Type B pancreatic cell (in vitro differentiated cells): ENCODE measurements around the gene NHLRC1. TPM values are rescaled to one million over a fixed set of nuclear protein-coding genes. Genes with fewer than 3 reads are reported as not detected.

Experiments used
- DNase-seq: peaks from one replicate; pipeline ENCODE4 v3.0.0; 2021; ENCODE audit warnings: mixed read lengths; ENCODE audit not compliant: unreplicated experiment; ENCODE audit errors: extremely low spot score
- H3K27ac Mint-ChIP-seq: 2 replicates; pipeline ENCODE4 v1.8.0; 2021; ENCODE audit warnings: mild to moderate bottlenecking, mixed read lengths
- H3K27me3 Mint-ChIP-seq: 2 replicates; pipeline ENCODE4 v1.8.0; 2021; ENCODE audit warnings: mixed read lengths
- H3K36me3 Mint-ChIP-seq: 2 replicates; pipeline ENCODE4 v1.8.0; 2021; ENCODE audit warnings: mixed read lengths
- H3K4me1 Mint-ChIP-seq: one replicate; pipeline ENCODE4 v1.8.0; 2021; ENCODE audit warnings: mixed read lengths; ENCODE audit not compliant: unreplicated experiment
- H3K4me3 Mint-ChIP-seq: 2 replicates; pipeline ENCODE4 v1.8.0; 2021; ENCODE audit warnings: mild to moderate bottlenecking, mixed read lengths
- H3K9me3 Mint-ChIP-seq: 2 replicates; pipeline ENCODE4 v1.8.0; 2021; ENCODE audit warnings: mixed read lengths
- total RNA-seq: library from RNA; stranded (reverse); gene quantifications from 2 replicates; pipeline ENCODE4 v1.2.1, GENCODE V29; 2021; ENCODE audit warnings: low replicate concordance
- TF ChIP-seq, protein P1 (sequence below): fragments of 200-600 bp; sonication (generic); conservative IDR thresholded peaks from 2 replicates; pipeline ENCODE4 v1.5.0; 2021; ENCODE audit warnings: antibody characterized with exemption, mild to moderate bottlenecking

The NHLRC1 gene
- total RNA-seq, 1 donor from 2014 or later = 1.1 TPM

DNA sequence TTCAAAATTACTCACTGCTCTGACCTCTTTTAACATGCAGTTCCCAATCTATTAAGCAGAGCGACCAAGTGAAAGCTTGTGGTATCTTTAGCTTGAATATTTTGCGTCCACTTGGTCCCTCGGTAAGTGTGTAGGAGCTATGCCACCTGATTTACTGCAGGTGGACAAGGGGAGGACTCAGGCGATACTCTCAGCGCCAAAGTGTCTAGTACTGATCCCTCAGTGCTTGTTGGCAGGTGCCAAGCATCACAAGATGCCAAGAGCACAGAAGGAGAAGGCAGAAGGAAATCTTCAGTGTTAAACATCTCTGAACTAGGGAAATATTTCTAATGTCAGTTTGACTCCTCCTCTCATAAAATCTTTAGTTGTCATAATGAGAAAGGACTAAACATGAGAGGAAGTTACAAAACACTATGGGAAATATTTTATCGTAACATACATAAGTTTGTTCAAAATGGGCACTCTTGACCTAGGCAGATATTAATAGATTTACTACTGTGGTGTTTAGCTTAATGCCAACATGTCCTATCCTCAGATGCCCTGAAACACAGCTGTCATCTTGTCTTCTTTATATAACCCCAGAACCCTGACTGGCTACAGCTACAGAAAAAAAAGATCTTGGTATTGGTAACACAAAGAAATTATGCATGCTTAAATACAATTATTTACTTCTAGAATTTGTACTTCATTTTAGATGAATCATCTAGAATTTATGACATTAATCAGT, 19.5 kb downstream of the NHLRC1 start:
- H3K27ac Mint-ChIP-seq = no peak overlapping the region
- TF ChIP-seq, protein P1, sequence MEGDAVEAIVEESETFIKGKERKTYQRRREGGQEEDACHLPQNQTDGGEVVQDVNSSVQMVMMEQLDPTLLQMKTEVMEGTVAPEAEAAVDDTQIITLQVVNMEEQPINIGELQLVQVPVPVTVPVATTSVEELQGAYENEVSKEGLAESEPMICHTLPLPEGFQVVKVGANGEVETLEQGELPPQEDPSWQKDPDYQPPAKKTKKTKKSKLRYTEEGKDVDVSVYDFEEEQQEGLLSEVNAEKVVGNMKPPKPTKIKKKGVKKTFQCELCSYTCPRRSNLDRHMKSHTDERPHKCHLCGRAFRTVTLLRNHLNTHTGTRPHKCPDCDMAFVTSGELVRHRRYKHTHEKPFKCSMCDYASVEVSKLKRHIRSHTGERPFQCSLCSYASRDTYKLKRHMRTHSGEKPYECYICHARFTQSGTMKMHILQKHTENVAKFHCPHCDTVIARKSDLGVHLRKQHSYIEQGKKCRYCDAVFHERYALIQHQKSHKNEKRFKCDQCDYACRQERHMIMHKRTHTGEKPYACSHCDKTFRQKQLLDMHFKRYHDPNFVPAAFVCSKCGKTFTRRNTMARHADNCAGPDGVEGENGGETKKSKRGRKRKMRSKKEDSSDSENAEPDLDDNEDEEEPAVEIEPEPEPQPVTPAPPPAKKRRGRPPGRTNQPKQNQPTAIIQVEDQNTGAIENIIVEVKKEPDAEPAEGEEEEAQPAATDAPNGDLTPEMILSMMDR = no peak
- H3K9me3 Mint-ChIP-seq = peaks cover 5% of the 10 kb centered on the region
- H3K36me3 Mint-ChIP-seq = no peaks in the 10 kb centered on the region
- no peak overlapping the region for H3K4me3 Mint-ChIP-seq
- H3K4me1 Mint-ChIP-seq = no peaks in the 10 kb centered on the region
- peaks cover 2% of the 10 kb centered on the region for H3K27me3 Mint-ChIP-seq
- DNase-seq = no peak

DNA sequence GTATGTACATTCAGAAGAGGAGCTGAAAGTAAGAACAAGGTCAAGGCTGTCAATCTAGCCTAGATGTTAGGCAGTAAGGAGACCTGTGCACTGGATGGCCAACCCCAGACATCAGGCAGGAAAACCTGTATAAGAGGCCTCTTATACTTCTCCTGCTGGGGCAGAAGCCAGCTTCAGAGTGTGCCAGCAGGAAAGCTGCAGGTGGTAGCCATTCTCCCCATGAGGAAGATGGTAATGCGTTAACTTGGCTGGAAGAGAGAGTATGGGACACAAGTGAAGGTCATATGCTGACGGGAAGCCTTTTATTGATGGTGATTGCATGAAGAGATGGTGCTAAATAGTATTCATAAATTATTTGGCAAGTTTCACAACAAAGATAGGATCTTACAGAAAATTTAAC, 20.6 kb downstream of the NHLRC1 start:
- no peaks in the 10 kb centered on the region for H3K36me3 Mint-ChIP-seq
- no peak overlapping the region for H3K27ac Mint-ChIP-seq
- TF ChIP-seq, protein P1 = no peak
- no peak for DNase-seq
- peaks cover 2% of the 10 kb centered on the region for H3K27me3 Mint-ChIP-seq
- H3K4me1 Mint-ChIP-seq = no peaks in the 10 kb centered on the region
- no peaks in the 10 kb centered on the region for H3K9me3 Mint-ChIP-seq
- H3K4me3 Mint-ChIP-seq = no peak overlapping the region

DNA sequence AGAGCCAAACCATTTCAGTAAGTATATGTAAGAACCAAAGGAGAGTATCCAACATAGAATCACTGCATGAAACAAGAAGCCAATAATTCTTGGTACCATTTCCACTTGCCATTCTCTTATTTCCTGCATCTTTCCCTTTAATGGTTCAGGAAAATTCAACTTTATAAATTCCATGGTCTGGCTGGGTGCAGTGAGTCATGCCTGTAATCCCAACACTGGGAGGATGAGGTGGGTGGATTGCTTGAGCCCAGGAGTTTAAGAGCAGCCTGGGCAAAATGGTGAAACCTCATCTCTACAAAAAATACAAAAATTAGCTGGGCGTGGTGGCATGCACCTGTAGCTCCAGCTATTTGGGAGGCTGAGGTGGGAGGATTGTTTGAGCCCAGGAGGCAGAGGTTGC, 21.2 kb downstream of the NHLRC1 start:
- DNase-seq = no peak
- Mint-ChIP-seq H3K27me3 (peaks cover 2% of the 10 kb centered on the region), H3K4me3 (no peak overlapping the region), H3K36me3 (no peaks in the 10 kb centered on the region), H3K9me3 (no peaks in the 10 kb centered on the region), H3K27ac (no peak overlapping the region), H3K4me1 (no peaks in the 10 kb centered on the region)
- TF ChIP-seq, protein P1 = no peak

DNA sequence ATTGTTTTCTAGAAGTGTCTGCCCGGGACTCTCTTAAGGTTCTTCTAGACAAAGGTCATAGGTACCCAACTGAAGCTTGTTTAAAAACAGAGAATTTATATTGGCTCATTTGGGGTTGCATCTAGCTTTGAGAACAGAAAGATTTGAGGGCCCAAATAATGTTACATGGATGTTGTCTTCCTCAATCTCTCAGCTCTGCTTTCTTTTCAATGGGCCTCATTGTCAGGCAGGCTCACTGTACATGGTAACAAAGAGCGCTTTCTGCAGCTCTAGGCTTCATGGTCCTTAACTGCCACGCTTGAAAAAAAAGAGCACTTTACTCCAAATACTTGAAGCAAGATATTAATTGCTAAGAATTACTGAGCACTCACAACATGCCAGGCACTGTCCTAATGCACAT, 22.2 kb downstream of the NHLRC1 start:
- TF ChIP-seq, protein P1 = no peak
- no peaks in the 10 kb centered on the region for H3K36me3 Mint-ChIP-seq
- H3K27ac Mint-ChIP-seq = no peak overlapping the region

DNA sequence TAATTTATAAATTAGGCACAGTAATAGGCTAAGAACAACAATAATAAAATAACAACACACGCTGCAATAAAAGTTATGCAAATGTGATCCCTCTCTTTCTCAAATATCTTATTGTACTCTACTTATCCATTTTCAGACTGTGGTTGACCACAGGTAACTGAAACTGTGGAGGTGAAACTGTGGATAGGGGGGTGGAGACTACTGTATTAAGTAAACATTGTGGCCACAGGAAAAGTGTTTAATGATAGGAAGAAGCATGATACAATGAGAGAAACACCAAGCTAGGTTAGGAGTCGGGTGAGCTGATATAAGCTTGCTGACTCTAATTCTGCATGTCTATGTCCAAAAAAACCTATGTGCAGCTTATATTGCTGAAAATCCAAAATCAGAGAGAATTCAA, 23.0 kb downstream of the NHLRC1 start:
- Mint-ChIP-seq H3K9me3 (no peaks in the 10 kb centered on the region), H3K4me3 (no peak overlapping the region), H3K36me3 (no peaks in the 10 kb centered on the region), H3K4me1 (no peaks in the 10 kb centered on the region), H3K27me3 (peaks cover 2% of the 10 kb centered on the region), H3K27ac (no peak overlapping the region)
- DNase-seq = no peak
- TF ChIP-seq, protein P1 = no peak

More for the DNA sequence above, 22.2 kb downstream of the NHLRC1 start:
- H3K9me3 Mint-ChIP-seq = no peaks in the 10 kb centered on the region
- peaks cover 2% of the 10 kb centered on the region for H3K27me3 Mint-ChIP-seq
- DNase-seq = no peak
- no peaks in the 10 kb centered on the region for H3K4me1 Mint-ChIP-seq
- H3K4me3 Mint-ChIP-seq = no peak overlapping the region
